Hepatocyte (in vitro differentiated cells): ENCODE results near the gene TP53I11.

Experiments used
- CTCF ChIP-seq: fragments of 200-600 bp; sonication (generic); IDR thresholded peaks from 2 replicates; pipeline ENCODE4 v1.5.1; 2016; ENCODE audit warnings: antibody characterized with exemption, mild to moderate bottlenecking; ENCODE audit not compliant: poor library complexity
- EZH2 ChIP-seq: fragments of 200-600 bp; sonication (generic); IDR thresholded peaks from 2 replicates; pipeline ENCODE4 v1.6.1; 2016; ENCODE audit warnings: antibody characterized with exemption, mild to moderate bottlenecking, borderline replicate concordance

GRCh38 chr11:44912270-44912987 is 38.3 kb downstream of the TP53I11 start:
- TF ChIP-seq CTCF: no peak
- no peak for TF ChIP-seq EZH2
